Measurements from ENCODE around the gene KLHL25.

GRCh38 chr15:85831415-85832113 is 36.8 kb upstream of the KLHL25 start:
- TF ChIP-seq CTCF (IDR thresholded peaks at IDR 0.05): peak in 5 of 6 experiments; percentile 31 to 60 (median 38)
- TF ChIP-seq POLR2A (IDR thresholded peaks at IDR 0.05): no peak

Measured in esophagus squamous epithelium (tissue), 4 donors.